GM12878 (cell line): ENCODE data around the gene CELSR1. TPM values are rescaled to one million over a fixed set of nuclear protein-coding genes. Genes with fewer than 3 reads are reported as not detected.
A peak's percentile ranks its signal among the peaks of the same experiment; 100 is the strongest.

Experiments used
- ATAC-seq: fragments of 200-7000 bp; cut with Tn5 transposase; 3 replicates; pipeline ENCODE4 v1.9.1; 2020; ENCODE audit warnings: mild to moderate bottlenecking, moderate library complexity
- BruUV-seq: library from RNA; stranded (reverse); fragments of 400-500 nt; replicated peaks from 2 replicates; lab custom pipeline; 2021; lab: Mats Ljungman, UMichigan
- CTCF ChIA-PET: fragments of 300-600 bp; sonication (Branson Sonifier 250); formaldehyde crosslinking; extraction: SDS; loops from one replicate; lab custom pipeline; 2021; ENCODE audit warnings: inconsistent platforms; lab: Yijun Ruan, JAX
- POLR2A ChIA-PET: fragments of 350-600 bp; formaldehyde crosslinking; extraction: SDS; loops from one replicate; lab custom pipeline; 2021; ENCODE audit warnings: inconsistent platforms; lab: Charles Lee
- RAD21 ChIA-PET: fragments of 300-600 bp; sonication (Branson Sonifier 250); formaldehyde crosslinking; loops from one replicate; lab custom pipeline; 2023; ENCODE audit warnings: antibody characterized with exemption; ENCODE audit not compliant: unreplicated experiment; lab: Charles Lee
- SMC1A ChIA-PET: fragments of 300-600 bp; sonication (Branson Sonifier 250); formaldehyde crosslinking; loops from one replicate; lab custom pipeline; 2023; ENCODE audit not compliant: unreplicated experiment, uncharacterized antibody; lab: Charles Lee
- DNase-seq: peaks from one replicate; pipeline ENCODE4 v3.0.0-alpha.2; 2011; ENCODE audit warnings: low read depth, low spot score
- FAIRE-seq: peaks from 3 replicates; lab custom pipeline; 2011; peaks lifted over from hg19 to GRCh38; lab: Jason Lieb, UNC
- H2AFZ ChIP-seq: 2 replicates; pipeline ENCODE4 v1.6.0; 2011; ENCODE audit warnings: low read depth, low read length, control low read depth; ENCODE audit not compliant: control insufficient read depth
- H3K27ac ChIP-seq: 2 replicates; pipeline ENCODE4 v1.5.1; 2011; ENCODE audit warnings: control low read depth; ENCODE audit not compliant: control insufficient read depth, insufficient read depth
- H3K27me3 ChIP-seq, 2 experiments: replicated peaks in 1 of 2; 2 replicates each; pipeline versions ENCODE4 v1.6.0 to v1.6.1; 2011; ENCODE audit warnings: low read length in 1 of 2; ENCODE audit not compliant: control insufficient read depth in 2 of 2, insufficient read depth in 2 of 2
- H3K36me3 ChIP-seq, 2 experiments: 2 replicates each; pipeline ENCODE4 v1.5.1; 2011; ENCODE audit warnings: low read length in 1 of 2; ENCODE audit not compliant: control insufficient read depth in 2 of 2, insufficient read depth in 2 of 2
- H3K4me1 ChIP-seq: 2 replicates; pipeline ENCODE4 v1.6.1; 2011; ENCODE audit warnings: mild to moderate bottlenecking, low read length, moderate library complexity, mixed read lengths; ENCODE audit not compliant: control insufficient read depth, insufficient read depth
- H3K4me2 ChIP-seq: 2 replicates; pipeline ENCODE4 v1.6.0; 2011; ENCODE audit warnings: control low read depth; ENCODE audit not compliant: control insufficient read depth, insufficient read depth
- H3K4me3 ChIP-seq: fragments of 200-600 bp; sonication (generic); 2 replicates; pipeline ENCODE4 v1.5.1; 2016
- H3K79me2 ChIP-seq: 2 replicates; pipeline ENCODE4 v1.6.0; 2011; ENCODE audit warnings: low read length; ENCODE audit not compliant: control insufficient read depth, insufficient read depth
- H3K9ac ChIP-seq: 2 replicates; pipeline ENCODE4 v1.8.0; 2011; ENCODE audit warnings: low read length, control low read depth, mixed read lengths; ENCODE audit not compliant: control insufficient read depth, insufficient read depth
- H3K9me3 ChIP-seq: replicated peaks from 3 replicates; pipeline ENCODE4 v1.5.1; 2011; ENCODE audit warnings: mild to moderate bottlenecking, low read length; ENCODE audit not compliant: control insufficient read depth, insufficient read depth
- H4K20me1 ChIP-seq: 2 replicates; pipeline ENCODE4 v1.6.0; 2011; ENCODE audit not compliant: control insufficient read depth, insufficient read depth
- ETV6 ChIP-seq, 2 experiments: fragments of 450-650 bp in 1 of 2; IDR thresholded peaks in 1 of 2; conservative IDR thresholded peaks in 1 of 2; 2 replicates each; pipeline ENCODE4 v1.6.1; 2014; ENCODE audit warnings: antibody characterized with exemption in 1 of 2, borderline replicate concordance in 1 of 2, low read depth in 1 of 2, mild to moderate bottlenecking in 1 of 2, moderate library complexity in 1 of 2
- MYB ChIP-seq: fragments of 150-350 bp; IDR thresholded peaks from 2 replicates; pipeline ENCODE4 v1.6.1; 2014; ENCODE audit warnings: mild to moderate bottlenecking, low read depth, low read length, borderline replicate concordance
- POU2F2 ChIP-seq: IDR thresholded peaks from 3 replicates; pipeline ENCODE4 v1.6.1; 2011; ENCODE audit warnings: low read depth, mild to moderate bottlenecking, low read length, borderline replicate concordance
- SIN3A ChIP-seq: IDR thresholded peaks from 2 replicates; pipeline ENCODE4 v1.6.1; 2012; ENCODE audit warnings: low read depth, low read length, improper control_type of control experiment
- WGBS: methylation state at CpG from one replicate; pipeline ENCODE4 v1.1.6; 2016; ENCODE audit warnings: low lambda C conversion rate; ENCODE audit not compliant: insufficient replicate concordance, insufficient coverage; ENCODE audit errors: missing lambda C conversion rate; 5-methylcytosine and 5-hydroxymethylcytosine counted together
- in situ Hi-C: fragments of 300-500 bp; cut with MboI; formaldehyde crosslinking; loops from 9 replicates; pipeline ENCODE4 v1.14.3; 2018; ENCODE audit warnings: mixed read lengths
- intact Hi-C: fragments of 100-400 bp; cut with micrococcal nuclease; formaldehyde crosslinking; loops from one replicate; pipeline ENCODE4 v1.14.2; 2022; ENCODE audit not compliant: unreplicated experiment
- polyA plus RNA-seq, 11 experiments: library from polyadenylated mRNA; depleted of rRNA in 4 of 11; unstranded in 6 of 11; stranded (reverse) in 5 of 11; fragments of >200 nt; fragmentation: Nextera tagmentation in 4 of 11; fragmentation: Illumina TruSeq in 1 of 11; extraction: Ambion mirVana in 4 of 11; extraction: Trizol in 1 of 11; gene quantifications; 1 replicate in 1 of 11; 2 replicates in 10 of 11; pipeline versions ENCODE4 v1.2.1 to v1.2.3, GENCODE V29; 2011 to 2016; ENCODE audit warnings: inconsistent platforms in 2 of 11, missing spikeins in 2 of 11, low read depth in 1 of 11
- total RNA-seq, 4 experiments: library from RNA; depleted of rRNA in 3 of 4; stranded (reverse); fragments of >200 nt in 3 of 4; fragmentation: Illumina TruSeq in 1 of 4; extraction: Trizol in 1 of 4; gene quantifications; 2 replicates each; pipeline versions ENCODE4 v1.2.1 to v1.2.3, GENCODE V29; 2013 to 2021
- TF ChIP-seq, protein P1 (sequence below): IDR thresholded peaks from 2 replicates; pipeline ENCODE4 v1.6.1; 2012; ENCODE audit warnings: low read depth, low read length, improper control_type of control experiment
- TF ChIP-seq, protein P2 (sequence below): IDR thresholded peaks from 2 replicates; pipeline ENCODE4 v1.6.1; 2012; ENCODE audit warnings: low read depth, low read length, improper control_type of control experiment

CELSR1 gene
- total and polyA plus RNA-seq, 10 of the 15 experiments (the other 5 are each of a cell fraction or from before 2014, with no cell fraction given): 0.05 to 1.7 (median 0.35) TPM; not detected in 2

DNA sequence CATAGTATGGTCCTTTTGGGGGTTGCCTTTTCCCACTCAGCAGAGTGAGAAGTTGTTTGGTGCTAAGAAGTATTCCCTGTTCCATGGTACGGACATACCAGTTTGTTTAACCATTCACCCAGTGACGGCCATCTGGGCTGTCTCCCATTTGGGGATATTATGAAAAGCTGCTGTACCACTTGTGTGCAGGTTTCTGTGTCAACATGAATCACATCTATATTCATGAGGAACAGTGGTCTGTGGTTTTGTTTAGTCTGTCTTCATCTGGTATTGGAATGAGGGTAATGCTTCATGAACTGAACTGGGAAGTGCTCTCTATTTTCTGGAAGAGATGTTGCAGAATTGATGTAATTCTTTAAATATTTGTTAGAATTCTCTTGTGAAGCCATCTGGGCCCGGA is 112.4 kb downstream of the CELSR1 start:
- Histone ChIP-seq H3K4me2 (no peak overlapping the region), H3K27me3 (no peaks in the 10 kb centered on the region), H2AFZ (no peak overlapping the region), H4K20me1 (no peaks in the 10 kb centered on the region), H3K4me3 (no peak overlapping the region), H3K36me3 (no peaks in the 10 kb centered on the region), H3K9me3 (no peaks in the 10 kb centered on the region), H3K79me2 (no peaks in the 10 kb centered on the region), H3K4me1 (peaks cover 11% of the 10 kb centered on the region), H3K27ac (no peak overlapping the region), H3K9ac (no peak overlapping the region)
- no peak for FAIRE-seq
- TF ChIP-seq, protein P1, sequence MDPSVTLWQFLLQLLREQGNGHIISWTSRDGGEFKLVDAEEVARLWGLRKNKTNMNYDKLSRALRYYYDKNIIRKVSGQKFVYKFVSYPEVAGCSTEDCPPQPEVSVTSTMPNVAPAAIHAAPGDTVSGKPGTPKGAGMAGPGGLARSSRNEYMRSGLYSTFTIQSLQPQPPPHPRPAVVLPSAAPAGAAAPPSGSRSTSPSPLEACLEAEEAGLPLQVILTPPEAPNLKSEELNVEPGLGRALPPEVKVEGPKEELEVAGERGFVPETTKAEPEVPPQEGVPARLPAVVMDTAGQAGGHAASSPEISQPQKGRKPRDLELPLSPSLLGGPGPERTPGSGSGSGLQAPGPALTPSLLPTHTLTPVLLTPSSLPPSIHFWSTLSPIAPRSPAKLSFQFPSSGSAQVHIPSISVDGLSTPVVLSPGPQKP: no peak
- TF ChIP-seq ETV6 (conservative IDR thresholded peaks at IDR 0.05 in 1 of 2, IDR thresholded peaks at IDR 0.05 in 1 of 2; ENCODE audit: borderline replicate concordance in 1 of 2, low read depth in 1 of 2): no peak
- TF ChIP-seq, protein P2, sequence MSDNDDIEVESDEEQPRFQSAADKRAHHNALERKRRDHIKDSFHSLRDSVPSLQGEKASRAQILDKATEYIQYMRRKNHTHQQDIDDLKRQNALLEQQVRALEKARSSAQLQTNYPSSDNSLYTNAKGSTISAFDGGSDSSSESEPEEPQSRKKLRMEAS: no peak
- peak; percentile 67; the same call in 1 of the 3 replicates for TF ChIP-seq POU2F2
- TF ChIP-seq MYB: no peak
- TF ChIP-seq SIN3A: no peak
- RAD21 ChIA-PET: no interaction called here
- POLR2A ChIA-PET: no interaction called here
- SMC1A ChIA-PET: no interaction called here
- CTCF ChIA-PET: interaction anchor here (1.2 kb wide), 1 partner anchor 57 kb away, joined by 3 read pairs; no protein-coding TSS in a partner anchor
- DNase-seq: no peak
- in situ Hi-C loops (no loop called here), intact Hi-C loops (no loop called here)
- 43% methylated on average over 3 of the region's 3 CpGs for WGBS
- ATAC-seq: peak; percentile 31; the same call in 2 of the 3 replicates
- BruUV-seq: no TSS peak
